HG02588 (cell line): ENCODE measurements around the gene MYOG.

ENCODE experiments used
- ATAC-seq: cut with Tn5 transposase; IDR thresholded peaks from one replicate; pipeline ENCODE4 v1.9.1; 2021; ENCODE audit warnings: mild to moderate bottlenecking, moderate library complexity; ENCODE audit not compliant: unreplicated experiment

Gene MYOG

DNA sequence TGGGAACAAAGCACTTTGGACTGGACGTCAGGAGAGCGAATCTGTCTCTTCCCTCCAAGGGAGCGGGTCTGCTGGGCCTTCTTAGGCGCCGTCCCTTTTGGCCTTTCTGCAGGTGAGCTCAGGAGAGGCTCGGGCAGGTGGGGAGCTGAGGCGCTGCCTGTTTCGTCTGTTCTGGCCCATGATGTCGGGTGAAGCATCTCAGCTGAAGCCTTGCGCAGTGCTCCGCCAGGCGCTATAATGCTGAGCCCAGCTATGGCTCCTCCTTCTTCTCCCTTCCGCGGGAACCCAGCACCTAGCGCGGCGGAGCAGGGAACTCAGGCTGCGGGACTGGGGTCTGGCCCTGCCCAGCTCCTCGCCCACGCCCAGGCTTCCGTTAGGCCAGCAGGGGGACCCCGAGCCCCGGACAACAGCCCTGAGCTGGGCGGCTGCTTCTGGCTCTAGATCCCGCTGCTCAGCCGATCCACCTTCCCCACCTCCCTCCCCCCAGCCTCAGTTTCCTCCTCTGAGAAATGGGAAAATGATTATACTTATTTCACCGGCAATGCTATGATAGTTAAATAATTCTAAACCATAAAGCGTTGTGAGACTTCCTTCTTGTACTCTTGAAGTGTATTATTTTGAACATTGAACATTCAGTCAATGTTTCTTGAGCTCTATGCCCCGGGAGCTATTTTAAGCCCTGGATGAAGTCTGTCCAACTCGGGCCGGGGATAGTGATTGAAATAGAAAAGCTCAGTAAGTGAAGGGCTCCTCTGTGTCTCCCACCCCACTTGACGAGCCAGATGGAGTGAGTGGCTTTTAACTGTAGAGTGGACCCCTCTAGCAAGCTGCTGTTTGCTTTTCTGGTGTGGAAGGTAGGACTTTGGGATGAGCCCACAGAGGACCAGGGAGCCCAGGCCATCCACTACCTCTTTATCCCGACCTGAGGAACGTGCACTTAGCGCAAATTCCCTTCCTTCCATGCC, 32.1 kb upstream of the MYOG start:
- ATAC-seq, result no peak

DNA sequence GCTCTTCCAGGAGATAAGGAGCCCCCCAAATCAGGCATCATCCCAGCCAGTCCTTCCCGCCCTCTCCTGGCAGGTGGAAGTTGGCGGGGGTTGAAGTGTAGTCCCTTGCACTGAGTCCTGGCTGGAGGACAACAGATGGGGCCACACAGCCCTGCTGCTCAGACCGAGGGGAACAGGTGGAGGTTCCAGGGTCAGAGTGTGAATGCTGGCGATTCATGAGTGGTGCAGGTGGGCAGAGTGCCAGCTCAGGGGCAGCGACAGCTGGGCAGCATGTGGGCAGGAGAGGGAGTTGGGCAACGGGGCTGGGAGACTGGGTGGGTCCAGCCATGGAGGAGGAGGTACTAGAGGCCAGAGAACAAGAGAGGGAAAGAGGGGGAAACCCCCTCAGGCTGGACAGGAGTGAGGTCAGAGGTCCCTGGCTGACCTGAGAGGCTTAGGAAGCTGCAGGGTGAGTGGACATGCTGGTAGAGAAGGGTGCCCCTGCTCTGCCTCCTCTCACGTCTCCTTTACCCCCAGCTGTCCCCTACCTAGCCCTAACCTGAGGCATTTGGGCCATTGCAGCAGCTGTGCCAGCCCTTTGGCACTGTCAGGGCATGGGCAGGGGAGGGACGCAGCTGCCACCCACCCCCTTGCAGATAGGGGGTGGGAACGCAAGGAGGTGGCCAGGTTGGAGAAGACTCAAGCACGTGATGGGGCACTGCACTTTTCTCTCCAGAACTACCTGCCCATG, 30.4 kb upstream of the MYOG start:
- no peak for ATAC-seq

DNA sequence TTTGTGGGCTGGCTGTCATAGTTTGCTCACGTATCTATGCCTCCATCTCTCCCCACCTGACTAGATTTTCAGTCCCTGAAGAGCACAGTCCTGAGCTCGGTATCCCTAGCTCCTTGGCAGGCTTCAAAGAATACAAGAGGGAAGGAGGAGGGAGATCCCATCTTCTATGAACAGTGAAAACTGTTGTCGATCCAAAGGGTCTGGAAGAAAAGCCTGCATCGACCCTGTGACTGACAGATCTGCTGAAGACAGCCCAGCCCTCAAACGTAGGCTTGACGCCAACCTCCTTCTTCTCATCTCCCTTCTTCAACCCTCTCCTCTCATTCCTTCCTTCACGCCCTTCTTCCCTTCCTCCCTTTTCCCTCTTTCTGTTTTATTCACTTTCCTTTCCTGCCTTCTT, 28.4 kb upstream of the MYOG start:
- no peak for ATAC-seq

DNA sequence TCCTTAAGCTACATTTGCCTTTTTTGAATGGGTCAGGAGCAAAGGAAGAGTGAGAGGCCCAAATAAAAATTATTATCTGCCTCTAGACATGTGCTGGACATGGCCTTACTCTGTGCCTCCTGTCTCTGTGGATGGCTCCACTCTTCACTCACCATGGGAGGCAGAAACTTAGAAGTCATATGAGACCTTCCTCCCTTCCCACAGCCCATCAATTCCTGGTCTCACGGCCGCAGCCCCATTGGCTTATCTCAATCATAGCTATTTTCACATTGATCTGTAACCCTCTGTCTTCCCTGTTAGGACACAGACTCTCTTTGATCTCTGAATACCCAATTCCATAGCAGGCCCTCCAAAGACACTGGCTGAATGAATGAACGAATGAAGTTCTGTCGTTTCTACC, 27.5 kb upstream of the MYOG start:
- ATAC-seq, result no peak

DNA sequence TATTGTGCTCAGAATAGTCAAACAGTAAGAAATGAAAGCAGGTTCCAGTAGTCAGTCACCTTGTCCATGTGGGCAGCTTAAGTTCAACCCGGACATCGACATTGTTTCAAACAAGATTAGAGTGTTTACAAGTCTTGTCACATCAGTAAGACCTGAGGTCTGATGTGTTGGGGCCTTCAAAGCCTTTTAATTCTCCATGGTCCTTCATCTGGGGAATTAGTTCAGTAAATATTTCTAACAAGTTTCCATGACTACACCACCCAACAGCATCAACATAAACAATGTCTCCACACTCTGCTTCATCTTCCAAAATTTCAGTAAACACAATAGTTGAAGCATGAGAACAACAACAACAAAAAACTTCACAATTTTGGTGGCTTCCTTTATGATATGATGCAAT, 26.7 kb upstream of the MYOG start:
- no peak for ATAC-seq

DNA sequence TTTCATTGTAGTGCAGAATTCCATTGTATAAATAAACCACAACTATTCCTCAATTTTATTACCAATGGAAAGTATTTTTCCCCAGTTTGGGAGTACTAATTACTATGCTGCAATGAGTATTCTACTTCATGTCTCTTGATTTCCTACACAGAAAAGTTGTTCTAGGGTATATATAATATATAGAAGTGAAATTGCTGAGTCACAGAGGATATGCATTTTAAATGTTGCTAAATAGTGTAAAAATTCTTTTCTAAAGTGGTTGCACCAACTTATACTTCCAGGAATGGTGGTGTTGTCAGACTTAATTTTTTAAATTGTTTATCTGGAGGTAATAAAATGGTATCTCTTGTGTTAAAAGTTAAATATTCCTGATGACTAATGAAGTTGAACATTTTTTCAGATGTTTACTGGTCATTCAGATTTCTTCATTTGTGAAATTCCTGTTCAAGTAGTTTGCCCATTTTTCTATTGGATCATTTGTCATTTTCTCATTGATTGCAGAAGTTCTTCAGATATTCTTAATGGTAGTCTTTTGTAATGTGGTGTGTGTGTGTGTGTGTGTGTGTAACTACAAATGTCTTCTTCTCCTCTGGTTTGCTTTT, 19.1 kb upstream of the MYOG start:
- no peak for ATAC-seq

DNA sequence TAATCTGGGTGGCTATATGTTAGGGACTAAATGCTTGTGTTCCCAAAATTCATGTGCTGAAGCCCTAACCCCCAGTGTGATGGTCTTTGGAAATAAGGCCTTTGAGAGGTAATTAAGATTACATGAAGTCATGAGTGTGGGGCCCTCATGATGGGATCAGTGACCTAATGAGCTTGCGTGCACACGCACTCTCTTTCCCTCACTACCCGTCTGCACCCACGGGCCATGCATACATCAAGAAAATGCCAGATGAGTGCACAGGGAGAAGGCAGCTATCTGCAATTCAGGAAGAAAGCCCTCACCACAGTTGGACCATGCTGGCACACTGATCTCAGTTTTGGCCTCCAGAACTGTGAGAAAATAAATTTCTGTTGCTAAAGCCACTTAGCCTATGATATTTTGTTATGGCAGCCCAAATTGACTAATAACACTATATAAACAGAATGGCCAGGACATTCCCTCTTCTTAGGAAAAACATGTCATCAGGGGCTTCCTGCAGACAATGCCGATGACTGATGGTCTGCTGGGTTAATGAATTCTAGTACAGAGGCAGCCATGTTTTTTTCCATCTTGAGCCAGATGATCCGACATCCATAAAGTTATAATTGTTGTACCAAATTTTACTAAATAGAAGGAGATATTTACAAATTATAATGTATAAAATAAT, 18.1 kb upstream of the MYOG start:
- ATAC-seq, result no peak

DNA sequence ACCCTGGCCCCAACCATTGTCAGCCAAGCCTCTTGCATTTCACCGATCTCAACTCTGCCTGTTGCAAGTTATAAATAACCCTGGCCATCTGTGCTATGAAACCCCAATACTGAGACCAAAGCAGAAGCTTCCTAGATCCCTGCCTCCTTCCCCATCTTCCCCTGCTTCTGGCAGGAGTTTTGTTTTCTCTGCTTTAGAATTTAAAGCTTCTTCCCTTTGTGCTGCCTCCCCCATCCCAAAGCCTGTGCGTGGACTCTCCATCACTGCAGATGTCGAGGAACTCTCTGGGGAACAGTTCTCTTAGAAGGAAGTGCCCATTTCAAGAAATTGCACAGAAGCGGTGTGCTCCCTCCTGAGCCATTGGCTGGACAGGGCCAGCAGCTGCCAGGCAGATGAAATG, 17.4 kb upstream of the MYOG start:
- ATAC-seq, result no peak

DNA sequence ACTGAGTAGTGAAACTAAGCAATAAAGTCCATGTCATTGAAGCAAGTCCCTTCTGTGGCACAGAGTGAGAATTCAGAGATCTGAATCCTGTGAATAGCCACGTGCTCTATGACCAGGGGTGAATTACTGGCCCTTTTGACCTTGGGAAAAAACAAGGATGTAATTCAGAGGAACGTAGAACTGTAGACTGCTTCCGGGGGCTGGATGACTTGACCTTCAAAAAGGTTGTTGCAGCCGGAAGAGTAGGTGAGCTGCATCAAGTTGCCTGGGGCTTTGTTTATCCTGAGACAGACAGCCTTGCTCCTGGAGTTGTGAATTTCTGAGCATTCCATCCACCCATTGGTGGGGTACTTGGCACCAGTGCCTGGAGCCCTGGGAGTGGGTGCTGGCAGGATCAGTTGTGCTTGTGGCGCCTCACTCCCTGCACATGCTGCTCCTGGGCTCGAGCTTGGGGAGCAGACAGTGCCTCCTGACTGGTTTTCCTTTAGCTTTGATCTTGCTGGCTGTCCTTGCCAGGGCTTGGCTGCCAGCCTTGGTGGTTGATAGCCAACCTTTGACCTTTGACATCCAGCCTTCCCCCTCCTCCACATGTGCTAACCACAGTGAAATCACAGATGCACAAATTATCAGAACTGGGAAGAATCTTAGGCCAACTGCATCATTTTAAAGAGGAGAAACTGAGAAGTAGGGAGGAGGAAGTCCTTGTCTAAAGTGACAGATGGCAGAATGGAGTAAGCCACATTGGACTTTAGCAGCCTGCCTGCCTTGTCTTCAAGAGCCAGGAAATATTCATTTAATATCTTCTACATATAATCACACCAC, 16.2 kb upstream of the MYOG start:
- ATAC-seq, result no peak

DNA sequence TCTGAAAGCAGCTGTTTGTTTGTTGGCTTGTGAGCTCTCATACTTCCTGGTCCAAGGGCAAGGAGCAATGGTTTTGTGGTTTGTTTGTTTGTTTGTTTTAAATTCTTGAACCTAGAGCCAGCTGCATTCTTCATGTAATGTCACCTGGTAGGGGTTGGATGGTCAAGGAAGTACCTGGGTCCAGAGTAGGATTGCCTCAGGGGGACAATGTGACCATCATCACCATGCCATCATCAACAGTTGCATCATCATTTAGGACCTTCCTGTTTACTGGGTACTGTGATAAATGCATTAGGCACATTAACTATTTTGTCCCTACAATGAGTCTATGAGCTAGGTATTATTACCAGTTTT, 14.7 kb upstream of the MYOG start:
- ATAC-seq, result no peak

DNA sequence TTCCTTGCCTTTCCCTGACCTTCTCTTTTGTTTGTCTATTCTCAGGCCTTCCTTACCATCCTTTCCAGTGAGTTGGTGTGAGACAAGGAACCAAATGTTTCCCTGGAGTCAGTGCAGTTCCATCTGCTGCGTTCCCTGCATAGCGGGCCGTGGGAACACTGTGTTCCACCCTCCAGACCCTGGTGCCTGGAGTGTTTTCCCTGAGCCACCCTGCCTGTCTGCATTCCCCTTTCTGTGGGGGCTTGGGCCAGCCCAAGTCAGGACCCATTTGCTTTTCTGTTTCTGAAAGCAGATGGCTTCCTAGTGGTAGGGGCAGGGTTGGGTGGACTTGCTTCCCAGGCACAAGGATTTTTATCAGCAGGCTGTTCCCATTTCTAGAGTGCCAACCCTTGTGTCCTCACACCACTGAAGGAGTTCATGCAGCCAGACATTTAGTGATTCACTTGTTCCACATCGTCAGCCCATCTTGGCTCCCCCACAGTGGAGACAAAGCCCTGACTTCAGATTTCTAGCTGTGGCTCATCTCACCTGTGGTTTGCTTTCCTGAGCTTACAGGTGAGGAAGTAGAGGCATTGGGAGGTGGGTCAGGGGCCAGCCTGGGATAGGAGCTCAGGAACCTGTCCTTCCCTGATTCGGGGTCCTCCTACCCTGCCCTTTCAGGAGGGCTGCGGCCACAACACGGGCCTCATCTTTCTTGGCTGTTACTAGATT, 14.1 kb upstream of the MYOG start:
- no peak for ATAC-seq

DNA sequence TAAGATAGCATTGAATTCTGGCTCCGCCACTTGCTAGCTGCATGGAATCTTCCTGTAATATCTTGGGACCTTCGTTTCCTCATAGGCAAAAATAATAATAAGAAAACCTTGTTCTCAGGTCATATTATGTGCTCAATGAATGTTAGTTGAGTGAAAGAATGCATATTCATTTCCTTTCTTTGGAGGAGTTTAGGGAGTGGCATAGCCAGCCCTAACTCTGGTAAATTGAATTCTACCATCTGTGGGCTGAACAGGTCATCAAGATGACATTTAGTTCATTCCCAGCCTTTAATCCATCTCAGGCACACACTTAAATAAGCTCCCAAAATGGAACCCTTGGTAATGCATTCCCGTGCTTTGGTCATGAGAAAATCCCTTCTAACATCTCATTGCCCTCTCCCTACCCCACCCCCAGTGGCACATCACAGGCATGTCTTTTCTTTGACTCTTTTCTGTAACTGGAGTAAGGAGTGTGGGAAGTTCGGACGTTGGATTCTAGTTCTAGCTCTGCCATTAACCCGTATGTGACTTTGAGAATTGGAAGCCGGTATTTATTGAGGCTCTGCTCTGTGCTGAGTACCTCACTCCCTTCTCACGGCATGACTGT, 13.2 kb upstream of the MYOG start:
- no peak for ATAC-seq

DNA sequence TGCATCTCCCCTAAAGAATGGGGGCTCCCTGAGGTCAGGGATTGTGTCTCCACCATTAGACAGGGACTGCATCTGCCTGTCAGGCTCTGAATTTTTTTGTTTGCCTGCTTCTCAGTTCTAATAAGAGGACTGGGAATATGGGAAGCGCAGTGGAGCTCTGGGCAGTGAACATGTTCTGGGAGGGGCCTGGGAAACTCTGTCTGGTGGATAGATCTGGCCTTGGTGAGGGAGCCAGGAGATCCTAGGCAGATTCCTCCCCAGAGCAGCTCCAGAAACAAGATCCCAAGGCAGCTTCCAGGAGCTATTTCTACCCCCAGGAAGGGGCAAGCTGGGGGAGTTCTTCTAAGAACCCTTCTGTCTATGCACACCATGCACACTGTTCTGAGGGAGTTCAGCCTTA, 12.6 kb upstream of the MYOG start:
- ATAC-seq, result no peak

DNA sequence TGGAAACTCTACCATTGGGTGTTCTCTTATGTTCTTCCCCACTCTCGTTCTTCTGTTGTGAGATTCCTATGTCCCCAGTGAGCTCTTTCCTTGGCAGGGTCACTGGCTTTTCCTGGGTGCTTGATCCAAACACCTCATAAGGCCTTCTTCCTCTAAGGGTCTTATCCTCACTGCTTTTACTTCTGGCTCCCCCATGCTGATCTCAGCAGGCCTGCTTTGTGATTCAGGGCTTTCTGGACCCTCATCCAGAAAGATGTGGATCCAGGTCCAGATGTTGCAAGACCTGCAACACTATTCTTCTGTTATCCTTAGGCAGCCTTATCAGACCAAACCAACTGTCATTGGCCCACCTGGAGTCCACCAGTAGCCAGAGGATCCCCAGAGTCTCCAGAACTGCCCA, 11.2 kb upstream of the MYOG start:
- no peak for ATAC-seq

DNA sequence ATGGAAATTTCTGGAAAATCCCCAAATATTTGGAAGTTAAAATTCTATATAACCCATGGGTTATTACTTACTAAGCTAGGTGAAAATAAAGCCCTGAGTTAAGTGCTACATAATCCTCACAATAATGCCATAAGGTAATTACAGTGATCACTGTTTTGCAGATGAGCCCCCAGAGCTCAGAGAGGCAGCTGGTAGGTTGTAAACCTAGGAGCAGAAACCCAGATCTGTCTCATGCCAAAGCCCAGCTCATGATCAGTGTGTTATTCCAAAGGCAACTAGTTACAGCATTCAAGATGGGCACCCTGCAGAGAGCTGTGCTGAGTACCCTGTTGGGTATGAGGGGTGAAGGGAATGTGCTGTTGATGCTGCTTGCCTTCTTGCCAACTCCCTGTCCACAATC, 10.8 kb upstream of the MYOG start:
- no peak for ATAC-seq

DNA sequence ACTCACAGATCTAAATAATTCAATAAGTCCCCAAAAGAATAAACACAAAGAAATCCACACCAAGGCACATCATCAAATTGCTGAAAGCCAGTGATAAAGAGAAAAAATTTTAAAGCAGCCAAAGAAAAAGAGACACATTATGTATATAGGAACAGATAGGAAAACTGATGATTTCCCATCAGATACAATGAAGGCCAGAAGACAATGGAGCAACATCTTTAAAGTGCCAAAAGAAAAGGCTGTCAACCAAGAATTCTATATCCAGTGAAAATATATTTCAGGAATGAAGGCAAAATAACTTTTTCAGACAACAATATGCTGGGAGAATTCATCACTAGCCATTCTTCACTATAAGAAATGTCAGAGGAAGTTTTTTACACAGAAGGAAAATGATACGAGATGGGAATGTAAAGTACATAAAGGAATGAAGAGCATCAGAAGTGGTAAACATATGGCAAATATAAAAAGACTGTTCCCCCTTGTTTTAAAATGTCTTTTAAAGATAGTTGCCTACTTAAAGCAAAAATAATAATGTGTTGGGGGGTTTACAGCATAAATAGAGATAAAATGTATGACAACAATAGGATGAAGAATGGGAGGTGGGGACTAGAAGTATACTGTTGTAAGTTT, 9.4 kb upstream of the MYOG start:
- ATAC-seq, result no peak

DNA sequence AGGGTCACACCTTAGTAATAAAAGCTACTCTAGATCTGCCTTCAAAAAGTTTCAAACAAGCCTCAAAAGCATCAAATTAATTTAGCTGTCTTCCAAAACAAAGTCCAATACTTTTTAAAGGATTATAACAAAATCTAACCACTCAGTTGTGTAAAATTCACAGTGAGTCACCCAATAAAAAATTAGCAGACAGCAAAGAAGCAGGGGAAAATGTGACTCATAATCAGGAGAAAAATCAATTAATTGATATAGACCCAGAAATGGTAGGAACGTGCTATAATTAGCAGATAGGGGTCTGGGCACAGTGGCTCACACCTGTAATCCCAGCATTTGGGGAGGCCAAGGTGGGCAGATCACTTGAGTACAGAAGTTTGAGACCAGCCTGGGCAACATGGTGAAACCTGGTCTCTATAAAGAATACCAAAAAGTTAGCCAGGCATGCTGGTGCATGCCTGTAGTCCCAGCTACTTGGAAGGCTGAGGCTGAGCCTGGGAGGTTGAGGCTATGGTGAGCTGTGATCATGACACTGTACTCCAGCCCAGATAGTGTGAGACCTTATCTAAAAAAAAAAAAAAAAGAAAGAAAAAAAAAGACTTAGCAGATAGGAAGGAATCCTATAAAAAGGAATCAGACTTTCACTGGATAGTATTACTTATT, 8.1 kb upstream of the MYOG start:
- ATAC-seq, result no peak

DNA sequence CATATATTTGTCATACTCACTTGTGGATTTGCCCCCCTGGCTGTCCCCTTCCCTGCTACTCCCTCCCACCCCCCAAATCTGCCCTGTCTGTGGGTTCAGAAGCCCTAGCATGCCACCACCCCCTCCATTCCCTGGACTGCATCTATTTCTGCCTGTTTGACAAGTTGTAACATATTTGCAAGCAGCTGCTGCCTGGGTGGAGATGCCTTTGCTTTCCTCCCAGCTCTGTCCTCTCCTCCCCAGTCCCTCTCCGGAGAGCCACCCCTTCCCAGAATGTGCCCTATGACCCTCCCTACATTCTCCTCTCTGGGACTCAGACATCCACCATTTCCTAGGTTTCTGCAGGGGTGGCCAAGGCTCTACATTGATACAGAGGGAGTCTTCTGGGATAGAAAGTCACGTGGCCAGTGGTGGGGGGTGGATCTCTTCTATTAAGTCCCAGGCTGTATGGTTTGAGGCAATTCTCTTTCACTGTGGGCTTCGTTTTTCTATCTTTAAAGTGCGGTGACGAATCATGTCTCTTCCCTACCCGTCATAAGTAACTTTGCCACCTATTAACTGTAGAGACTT, 6.0 kb upstream of the MYOG start:
- ATAC-seq, result no peak
